Peyer's patch (tissue), 4 donors: ENCODE data around the gene TTC21B. TPM values are rescaled to one million over a fixed set of nuclear protein-coding genes. Genes with fewer than 3 reads are reported as not detected.

Source experiments
- DNase-seq, 3 donors: peaks; one replicate each; pipeline ENCODE4 v3.0.0-alpha.2; 2017 to 2019
- H3K27ac ChIP-seq, 4 donors: fragments of 200-600 bp; sonication (generic); one replicate each; pipeline ENCODE4 v1.5.1; 2016 to 2019
- H3K27me3 ChIP-seq, 2 donors: fragments of 200-600 bp; sonication (generic); one replicate each; pipeline ENCODE4 v1.5.1; 2019
- H3K36me3 ChIP-seq, 3 donors: fragments of 200-600 bp; sonication (generic); one replicate each; pipeline ENCODE4 v1.5.1; 2016 to 2019
- H3K4me1 ChIP-seq, 4 donors: fragments of 200-600 bp; sonication (generic); one replicate each; pipeline ENCODE4 v1.5.1; 2016 to 2019
- H3K4me3 ChIP-seq, 4 donors: fragments of 200-600 bp; sonication (generic); 1 replicate in 3 of 4; 2 replicates in 1 of 4; pipeline ENCODE4 v1.5.1; 2016 to 2019; ENCODE audit warnings: mild to moderate bottlenecking in 1 of 4
- H3K9me3 ChIP-seq, 4 donors: fragments of 200-600 bp; sonication (generic); one replicate each; pipeline ENCODE4 v1.5.1; 2016 to 2019; ENCODE audit warnings: mild to moderate bottlenecking in 1 of 4
- CTCF ChIP-seq, 6 experiments: fragments of 450-650 bp in 4 of 6; fragments of 200-600 bp in 2 of 6; sonication (generic) in 1 of 6; IDR thresholded peaks; one replicate each; pipeline ENCODE4 v1.5.1; 2017 to 2019; ENCODE audit warnings: antibody characterized with exemption in 6 of 6, mild to moderate bottlenecking in 3 of 6, moderate library complexity in 1 of 6
- POLR2A ChIP-seq, 2 donors: fragments of 450-650 bp; IDR thresholded peaks; one replicate each; pipeline ENCODE4 v1.5.1; 2017; ENCODE audit warnings: antibody characterized with exemption in 2 of 2, mild to moderate bottlenecking in 2 of 2, moderate library complexity in 2 of 2
- total RNA-seq, 4 donors: library from RNA; depleted of rRNA; stranded (reverse); fragments of >200 nt; gene quantifications; one replicate each; pipeline ENCODE4 v1.1.0, GENCODE V29; 2016

Gene TTC21B
- total RNA-seq, 4 donors from 2014 or later, result 14.2 to 47.9 (median 32.6) TPM

GRCh38 chr2:165837122-165837521 lies 116.5 kb downstream of the TTC21B start:
- H3K27ac ChIP-seq, result no peak overlapping the region
- DNase-seq, result no peak
- no peak for TF ChIP-seq POLR2A (IDR thresholded peaks at IDR 0.05)
- TF ChIP-seq CTCF (IDR thresholded peaks at IDR 0.05), result no peak
- no peaks in the 10 kb centered on the region for H3K36me3 ChIP-seq
- no peaks in the 10 kb centered on the region for H3K9me3 ChIP-seq
- H3K4me1 ChIP-seq, result no peaks in the 10 kb centered on the region
- H3K4me3 ChIP-seq, result no peak overlapping the region
- no peaks in the 10 kb centered on the region for H3K27me3 ChIP-seq

DNA sequence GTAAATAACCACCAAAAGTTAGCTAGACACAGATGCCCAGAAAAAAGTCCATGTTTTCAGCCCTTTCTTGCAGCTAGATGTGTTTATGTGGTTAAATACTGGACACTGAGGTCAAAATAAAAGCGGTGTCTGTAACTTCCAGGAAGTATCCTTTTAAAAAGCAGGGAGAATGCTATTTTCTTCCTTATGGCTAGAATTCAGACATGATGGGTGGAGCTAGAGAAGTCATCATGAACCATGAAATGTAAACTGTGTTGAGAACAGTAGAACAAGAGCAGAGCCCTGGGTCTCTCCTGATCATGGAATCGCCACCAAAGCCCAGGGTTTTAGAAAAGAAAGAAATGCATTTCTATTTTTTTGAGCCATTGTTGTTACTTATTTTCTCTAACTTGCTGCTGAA lies 118.2 kb downstream of the TTC21B start:
- no peak for TF ChIP-seq CTCF (IDR thresholded peaks at IDR 0.05)
- TF ChIP-seq POLR2A (IDR thresholded peaks at IDR 0.05), result no peak
- no peaks in the 10 kb centered on the region for H3K4me1 ChIP-seq
- no peaks in the 10 kb centered on the region for H3K36me3 ChIP-seq
- DNase-seq, result no peak
- H3K4me3 ChIP-seq, result no peak overlapping the region
- no peaks in the 10 kb centered on the region for H3K9me3 ChIP-seq
- H3K27ac ChIP-seq, result no peak overlapping the region
- no peaks in the 10 kb centered on the region for H3K27me3 ChIP-seq

GRCh38 chr2:165833156-165833555 lies 120.4 kb downstream of the TTC21B start:
- Histone ChIP-seq H3K27ac (no peak overlapping the region), H3K27me3 (no peaks in the 10 kb centered on the region), H3K9me3 (no peaks in the 10 kb centered on the region), H3K4me3 (no peak overlapping the region), H3K4me1 (no peaks in the 10 kb centered on the region), H3K36me3 (no peaks in the 10 kb centered on the region)
- TF ChIP-seq CTCF (IDR thresholded peaks at IDR 0.05), result no peak
- TF ChIP-seq POLR2A (IDR thresholded peaks at IDR 0.05), result no peak
- no peak for DNase-seq

DNA sequence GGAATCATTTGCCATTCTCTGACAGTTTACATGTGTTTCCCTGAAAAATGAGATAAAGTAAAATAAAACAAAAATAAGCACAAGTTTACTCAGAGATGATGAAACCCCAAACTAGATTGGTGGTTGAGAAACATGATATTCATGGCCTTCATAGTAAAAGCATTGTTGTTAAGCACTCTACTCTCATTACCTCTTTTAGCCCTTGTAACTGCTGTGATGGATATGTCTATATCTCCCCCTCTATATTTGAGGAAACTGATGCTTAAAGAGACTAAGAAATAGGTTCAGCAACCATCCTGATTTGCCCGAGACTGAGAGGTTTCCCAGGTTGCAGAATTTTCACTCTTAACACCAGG lies 125.7 kb downstream of the TTC21B start:
- no peak for DNase-seq
- H3K27me3 ChIP-seq, result no peaks in the 10 kb centered on the region
- H3K9me3 ChIP-seq, result no peaks in the 10 kb centered on the region
- H3K27ac ChIP-seq, result no peak overlapping the region
- no peaks in the 10 kb centered on the region for H3K36me3 ChIP-seq
- no peak for TF ChIP-seq CTCF (IDR thresholded peaks at IDR 0.05)
- no peak for TF ChIP-seq POLR2A (IDR thresholded peaks at IDR 0.05)
- H3K4me3 ChIP-seq, result no peak overlapping the region
- no peaks in the 10 kb centered on the region for H3K4me1 ChIP-seq

DNA sequence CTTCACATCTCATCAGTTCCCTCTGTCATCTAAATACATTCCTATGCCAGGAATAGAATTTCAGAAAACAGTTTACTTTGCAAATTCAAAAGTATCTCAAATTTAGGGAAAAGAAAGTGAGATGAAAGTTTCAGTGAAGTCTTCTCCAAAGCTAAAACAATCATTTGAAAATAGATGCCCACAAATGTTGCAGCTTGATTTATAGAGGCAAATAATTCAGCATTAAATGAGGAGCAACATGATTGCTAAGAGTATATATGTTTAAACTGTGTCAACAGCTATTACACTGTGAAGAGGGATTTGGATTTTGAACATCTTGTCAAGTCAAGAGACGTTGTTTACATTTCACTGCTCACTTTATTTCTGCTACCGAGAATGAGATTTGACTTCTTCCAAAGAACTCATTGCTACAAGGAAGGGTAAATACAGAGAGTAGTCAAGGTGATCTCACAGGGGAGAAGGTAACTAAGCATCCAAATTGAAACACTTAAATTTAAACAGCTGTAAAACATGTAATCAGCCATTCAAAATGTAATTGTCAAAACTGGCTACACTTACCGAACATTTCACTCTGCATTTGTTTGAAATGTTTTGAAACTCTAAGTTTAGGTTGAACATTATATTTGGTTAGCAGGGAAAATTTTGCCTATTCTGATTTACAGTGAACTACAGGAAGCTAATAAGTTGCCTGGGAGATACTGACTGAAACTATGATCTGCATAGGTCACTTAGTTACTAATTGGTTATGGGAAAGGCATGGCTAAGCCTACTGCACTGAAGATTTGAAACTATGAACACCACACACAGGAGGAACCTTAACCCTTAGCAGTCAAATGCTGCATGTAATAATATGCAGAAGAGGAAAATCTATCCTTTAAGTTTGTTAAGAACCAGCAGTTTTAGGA lies 126.3 kb downstream of the TTC21B start:
- Histone ChIP-seq H3K4me1 (no peaks in the 10 kb centered on the region), H3K27ac (no peak overlapping the region), H3K4me3 (no peak overlapping the region), H3K9me3 (no peaks in the 10 kb centered on the region), H3K27me3 (no peaks in the 10 kb centered on the region), H3K36me3 (no peaks in the 10 kb centered on the region)
- no peak for TF ChIP-seq CTCF (IDR thresholded peaks at IDR 0.05)
- TF ChIP-seq POLR2A (IDR thresholded peaks at IDR 0.05), result no peak
- DNase-seq, result no peak
